GM21737 (cell line): ENCODE results near the gene IVD.
"Not testable (repeated sequence)": the region's sequence is repeated elsewhere in the genome, so short reads cannot be mapped to it uniquely, and the experiment has no call there.

Experiments used
- ATAC-seq: cut with Tn5 transposase; IDR thresholded peaks from one replicate; pipeline ENCODE4 v1.9.1; 2021; ENCODE audit warnings: mild to moderate bottlenecking, moderate library complexity; ENCODE audit not compliant: unreplicated experiment

Gene IVD

GRCh38 chr15:40437752-40438687, 32.4 kb downstream of the IVD start:
- ATAC-seq, result no peak

- ATAC-seq, result no peak
Measured at GRCh38 chr15:40438712-40439111, 33.1 kb downstream of the IVD start.

- no peak for ATAC-seq
Measured at GRCh38 chr15:40439461-40439959, 33.9 kb downstream of the IVD start.

GRCh38 chr15:40439960-40440742, 34.6 kb downstream of the IVD start:
- ATAC-seq, result no peak

- peak; percentile 80 for ATAC-seq
Measured at GRCh38 chr15:40440743-40441564, 35.4 kb downstream of the IVD start, which contains the start of gene BAHD1. Gene BAHD1 (plus strand): TSS chr15:40440953. CDS start chr15:40458465, 17,512 bp downstream.

- peak; percentile 9 for ATAC-seq
Measured at GRCh38 chr15:40441565-40442531, 36.3 kb downstream of the IVD start.

- no peak for ATAC-seq
Measured at GRCh38 chr15:40443255-40443654, 37.7 kb downstream of the IVD start.

GRCh38 chr15:40443846-40444245, 38.3 kb downstream of the IVD start:
- ATAC-seq, result no peak

- no peak for ATAC-seq
Measured at GRCh38 chr15:40444736-40445135, 39.1 kb downstream of the IVD start.

GRCh38 chr15:40445421-40445922, 39.9 kb downstream of the IVD start:
- ATAC-seq, result no peak

- ATAC-seq, result no peak
Measured at GRCh38 chr15:40446144-40446543, 40.5 kb downstream of the IVD start.

GRCh38 chr15:40448354-40448753, 42.8 kb downstream of the IVD start:
- no peak for ATAC-seq

GRCh38 chr15:40449275-40449674, 43.7 kb downstream of the IVD start:
- ATAC-seq, result no peak

GRCh38 chr15:40450047-40450446, 44.5 kb downstream of the IVD start:
- ATAC-seq, result no peak

GRCh38 chr15:40451527-40452158, 46.0 kb downstream of the IVD start:
- no peak for ATAC-seq

GRCh38 chr15:40452296-40453090, 46.9 kb downstream of the IVD start:
- ATAC-seq, result no peak

- not testable (repeated sequence) for ATAC-seq
Measured at GRCh38 chr15:40453941-40454340, 48.3 kb downstream of the IVD start.

GRCh38 chr15:40454904-40455391, 49.4 kb downstream of the IVD start:
- ATAC-seq, result no peak
